ENCODE data around the gene UVRAG. TPM values are rescaled to one million over a fixed set of nuclear protein-coding genes. Genes with fewer than 3 reads are reported as not detected.

Gene UVRAG
- total RNA-seq, 1 donor from 2014 or later = 103 TPM

DNA sequence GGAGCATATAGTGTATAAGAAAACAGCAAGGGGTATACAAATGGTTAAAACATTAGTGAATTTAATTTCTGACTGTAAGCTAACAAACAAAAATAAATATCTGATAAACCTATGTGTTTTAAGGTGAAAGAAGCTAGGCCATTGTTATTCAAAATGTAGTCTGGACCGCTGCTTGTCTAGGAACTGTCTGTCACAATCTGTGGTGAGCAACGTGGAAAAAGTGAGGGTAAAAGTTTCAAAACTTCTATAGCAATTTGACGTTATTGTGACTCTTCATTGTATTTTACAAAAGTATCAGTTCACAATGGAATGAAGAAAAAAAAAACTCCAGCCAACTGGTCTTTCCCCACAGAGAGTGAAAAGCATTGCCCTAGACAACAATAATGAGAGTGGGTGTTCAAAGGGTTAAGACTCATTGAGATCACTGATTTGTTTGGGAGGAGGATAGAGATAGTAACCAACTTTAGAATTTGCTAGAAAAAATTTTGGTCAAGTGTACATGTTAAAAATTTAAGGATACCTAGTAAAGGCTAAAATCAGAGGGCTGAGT is 79.1 kb downstream of the UVRAG start:
- ChIA-PET CTCF (interaction anchor here (0.7 to 3.4 kb wide), 8 partner anchors 9 to 314 kb away, joined by 3 to 19 read pairs (median 7); no protein-coding TSS in a partner anchor), POLR2A (interaction anchor here (0.7 to 3.5 kb wide), 4 partner anchors 21 to 1126 kb away, joined by 5 to 16 read pairs (median 6); no protein-coding TSS in a partner anchor)
- Mint-ChIP-seq H3K9me3 (no peaks in the 10 kb centered on the region), H3K36me3 (ENCODE audit: low read depth) (peaks cover 54% of the 10 kb centered on the region), H3K27ac (peak overlapping the region; percentile 90), H3K27me3 (no peaks in the 10 kb centered on the region), H3K4me3 (no peak overlapping the region), H3K4me1 (peaks cover 76% of the 10 kb centered on the region)
- intact Hi-C loops (cut with micrococcal nuclease) = loop anchor here (5.0 to 10.0 kb wide), 5 partner anchors 341 to 781 kb away; partner anchors contain the start of genes GVQW3, LRRC32 and THAP12
- TF ChIP-seq, protein P1, sequence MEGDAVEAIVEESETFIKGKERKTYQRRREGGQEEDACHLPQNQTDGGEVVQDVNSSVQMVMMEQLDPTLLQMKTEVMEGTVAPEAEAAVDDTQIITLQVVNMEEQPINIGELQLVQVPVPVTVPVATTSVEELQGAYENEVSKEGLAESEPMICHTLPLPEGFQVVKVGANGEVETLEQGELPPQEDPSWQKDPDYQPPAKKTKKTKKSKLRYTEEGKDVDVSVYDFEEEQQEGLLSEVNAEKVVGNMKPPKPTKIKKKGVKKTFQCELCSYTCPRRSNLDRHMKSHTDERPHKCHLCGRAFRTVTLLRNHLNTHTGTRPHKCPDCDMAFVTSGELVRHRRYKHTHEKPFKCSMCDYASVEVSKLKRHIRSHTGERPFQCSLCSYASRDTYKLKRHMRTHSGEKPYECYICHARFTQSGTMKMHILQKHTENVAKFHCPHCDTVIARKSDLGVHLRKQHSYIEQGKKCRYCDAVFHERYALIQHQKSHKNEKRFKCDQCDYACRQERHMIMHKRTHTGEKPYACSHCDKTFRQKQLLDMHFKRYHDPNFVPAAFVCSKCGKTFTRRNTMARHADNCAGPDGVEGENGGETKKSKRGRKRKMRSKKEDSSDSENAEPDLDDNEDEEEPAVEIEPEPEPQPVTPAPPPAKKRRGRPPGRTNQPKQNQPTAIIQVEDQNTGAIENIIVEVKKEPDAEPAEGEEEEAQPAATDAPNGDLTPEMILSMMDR (IDR thresholded peaks at IDR 0.05) = no peak
- DNase-seq (no peak), ATAC-seq (ENCODE audit: low read depth) (no peak)

DNA sequence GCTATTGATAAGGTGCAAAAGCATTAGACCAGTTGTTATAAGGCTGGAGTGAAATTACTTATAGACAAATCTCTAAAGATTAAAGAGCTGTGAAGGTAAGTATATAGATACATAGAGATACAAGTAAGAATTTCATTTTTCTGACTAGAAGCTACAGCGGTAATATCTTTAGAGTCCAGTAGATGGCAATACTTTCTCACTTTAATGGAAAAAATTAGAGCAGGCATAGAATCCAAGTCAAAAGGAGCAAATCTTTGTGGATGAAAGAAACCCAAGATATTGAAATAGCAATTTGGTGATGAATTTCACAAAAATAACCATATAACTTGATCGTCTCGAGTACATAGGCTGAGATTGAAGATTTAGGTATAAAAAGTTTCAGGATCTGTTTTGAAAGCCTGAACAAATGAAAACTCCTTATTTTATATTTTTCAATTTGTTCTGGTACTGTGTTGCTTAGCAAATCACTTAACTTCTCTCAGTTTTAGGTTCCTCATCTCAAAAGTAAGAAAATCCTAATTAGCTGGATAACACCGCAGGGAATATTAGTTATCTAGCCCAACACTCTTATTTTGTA is 81.9 kb downstream of the UVRAG start:
- no peak for ATAC-seq (ENCODE audit: low read depth)
- H3K27me3 Mint-ChIP-seq = no peaks in the 10 kb centered on the region
- TF ChIP-seq, protein P1 (IDR thresholded peaks at IDR 0.05) = no peak
- POLR2A ChIA-PET = interaction anchor here (1.0 kb wide), 2 partner anchors 10 to 15 kb away, joined by 3 to 4 read pairs; no protein-coding TSS in a partner anchor
- H3K27ac Mint-ChIP-seq = no peak overlapping the region
- peaks cover 60% of the 10 kb centered on the region for H3K36me3 Mint-ChIP-seq (ENCODE audit: low read depth)
- peaks cover 60% of the 10 kb centered on the region for H3K4me1 Mint-ChIP-seq
- H3K4me3 Mint-ChIP-seq = no peak overlapping the region
- intact Hi-C loops (cut with micrococcal nuclease) = loop anchor here (1.0 to 10.0 kb wide), 6 partner anchors 255 to 778 kb away; partner anchors contain the start of genes LRRC32 and WNT11
- CTCF ChIA-PET = interaction anchor here (0.6 to 4.3 kb wide), 26 partner anchors 10 to 422 kb away, joined by 3 to 27 read pairs (median 4); partner anchors contain the start of gene WNT11
- no peak for DNase-seq
- no peaks in the 10 kb centered on the region for H3K9me3 Mint-ChIP-seq

DNA sequence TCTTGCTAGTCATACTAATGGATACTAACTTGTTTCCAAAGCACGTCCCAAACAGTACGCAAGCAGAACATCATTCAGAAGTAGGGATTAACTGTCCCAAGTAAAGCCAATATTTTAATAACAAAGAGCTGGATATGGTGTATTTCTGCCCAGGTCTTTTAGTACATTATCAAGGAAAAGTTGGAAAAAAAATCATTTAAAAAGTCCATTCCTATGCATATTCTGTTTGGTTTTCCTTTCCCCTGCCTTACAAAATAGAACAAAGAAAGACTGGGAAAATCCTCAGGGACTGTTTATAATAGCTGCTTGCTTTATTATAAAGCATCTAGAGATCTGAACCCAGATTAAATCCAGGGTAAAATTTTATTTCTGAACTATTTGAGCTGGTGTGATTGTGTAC is 83.9 kb downstream of the UVRAG start:
- DNase-seq (no peak), ATAC-seq (ENCODE audit: low read depth) (no peak)
- POLR2A ChIA-PET = interaction anchor here (0.6 kb wide), 2 partner anchors 12 to 119 kb away, joined by 3 read pairs; no protein-coding TSS in a partner anchor
- TF ChIP-seq, protein P1 (IDR thresholded peaks at IDR 0.05) = no peak
- no peaks in the 10 kb centered on the region for H3K9me3 Mint-ChIP-seq
- CTCF ChIA-PET = interaction anchor here (0.6 to 4.3 kb wide), 6 partner anchors 11 to 420 kb away, joined by 3 to 27 read pairs (median 3); no protein-coding TSS in a partner anchor
- intact Hi-C loops (cut with micrococcal nuclease) = loop anchor here (10.0 kb wide), 3 partner anchors 336 to 776 kb away; partner anchors contain the start of gene LRRC32
- H3K36me3 Mint-ChIP-seq (ENCODE audit: low read depth) = peaks cover 62% of the 10 kb centered on the region
- H3K27me3 Mint-ChIP-seq = no peaks in the 10 kb centered on the region
- no peak overlapping the region for H3K27ac Mint-ChIP-seq
- no peak overlapping the region for H3K4me3 Mint-ChIP-seq
- peaks cover 56% of the 10 kb centered on the region for H3K4me1 Mint-ChIP-seq

DNA sequence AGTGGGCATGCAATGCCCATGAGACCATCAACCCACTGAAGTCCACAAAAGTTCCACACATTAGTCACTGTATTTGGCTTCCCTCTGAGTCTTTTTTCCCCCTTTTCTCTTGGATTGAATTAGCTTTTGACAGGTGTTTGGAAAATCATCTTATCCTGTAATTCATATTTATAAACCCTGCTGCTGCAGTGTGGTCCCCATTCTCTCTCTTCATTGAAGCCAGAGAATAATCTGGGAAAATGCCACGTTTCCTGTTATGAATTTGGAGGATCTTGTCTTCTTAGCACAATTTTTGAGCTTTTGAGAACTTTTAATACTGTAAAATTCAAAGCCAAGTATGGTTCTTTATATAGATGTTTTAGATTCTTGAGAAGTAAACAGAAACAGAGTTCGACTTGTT is 84.8 kb downstream of the UVRAG start:
- H3K36me3 Mint-ChIP-seq (ENCODE audit: low read depth) = peaks cover 61% of the 10 kb centered on the region
- H3K9me3 Mint-ChIP-seq = no peaks in the 10 kb centered on the region
- ATAC-seq (ENCODE audit: low read depth) (no peak), DNase-seq (no peak)
- POLR2A ChIA-PET = no interaction called here
- TF ChIP-seq, protein P1 (IDR thresholded peaks at IDR 0.05) = no peak
- H3K4me3 Mint-ChIP-seq = no peak overlapping the region
- H3K4me1 Mint-ChIP-seq = peaks cover 51% of the 10 kb centered on the region
- CTCF ChIA-PET = interaction anchor here (1.0 to 4.3 kb wide), 2 partner anchors 33 to 252 kb away, joined by 3 to 27 read pairs; no protein-coding TSS in a partner anchor
- H3K27me3 Mint-ChIP-seq = no peaks in the 10 kb centered on the region
- H3K27ac Mint-ChIP-seq = no peak overlapping the region
- intact Hi-C loops (cut with micrococcal nuclease) = loop anchor here (10.0 kb wide), 3 partner anchors 335 to 775 kb away; partner anchors contain the start of gene LRRC32

DNA sequence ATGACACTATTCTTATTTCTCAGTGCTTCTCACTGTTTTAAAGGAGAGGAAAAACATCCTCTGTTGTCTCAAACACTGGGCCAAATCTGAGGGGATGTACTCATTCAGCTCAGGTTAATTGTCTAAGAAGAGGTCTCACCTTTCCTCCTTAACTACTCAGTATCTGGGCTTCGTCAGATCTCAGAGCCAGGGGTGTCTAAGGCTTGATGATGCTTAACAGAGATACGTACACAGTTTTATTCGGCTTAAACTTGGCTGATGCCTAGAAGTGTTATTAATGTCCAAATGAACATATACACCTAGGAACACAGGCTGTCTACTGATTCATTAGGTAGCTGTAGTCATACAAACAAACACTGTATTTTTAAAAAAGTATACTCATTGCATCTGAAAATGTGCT is 85.8 kb downstream of the UVRAG start:
- intact Hi-C loops (cut with micrococcal nuclease) = no loop called here
- TF ChIP-seq, protein P1 (IDR thresholded peaks at IDR 0.05) = no peak
- Mint-ChIP-seq H3K36me3 (ENCODE audit: low read depth) (peaks cover 64% of the 10 kb centered on the region), H3K9me3 (no peaks in the 10 kb centered on the region), H3K4me1 (peaks cover 49% of the 10 kb centered on the region), H3K27ac (no peak overlapping the region), H3K27me3 (no peaks in the 10 kb centered on the region), H3K4me3 (no peak overlapping the region)
- ChIA-PET CTCF (interaction anchor here (1.0 kb wide), 1 partner anchor 34 kb away, joined by 3 read pairs; no protein-coding TSS in a partner anchor), POLR2A (no interaction called here)
- DNase-seq = no peak
- ATAC-seq (ENCODE audit: low read depth) = no peak
